Measurements from ENCODE around the gene RNF182.
"Not testable (repeated sequence)": the region's sequence is repeated elsewhere in the genome, so short reads cannot be mapped to it uniquely, and the experiment has no call there.

RNF182 gene

GRCh38 chr6:13924949-13925881 lies at the start of gene RNF182:
Gene RNF182 (plus strand): TSS chr6:13924952. CDS start chr6:13977120, 52,168 bp downstream.
- no peak for DNase-seq

GRCh38 chr6:13877051-13877450 lies 47.7 kb upstream of the RNF182 start:
- DNase-seq: peak in 2 of 58 donors; percentile 10 to 12

GRCh38 chr6:13880061-13880663 lies 44.6 kb upstream of the RNF182 start:
- not testable (repeated sequence) for DNase-seq

- DNase-seq: no peak
Observed at GRCh38 chr6:13881621-13882165, 43.1 kb upstream of the RNF182 start.

- no peak for DNase-seq
Observed at GRCh38 chr6:13883966-13884365, 40.8 kb upstream of the RNF182 start.

GRCh38 chr6:13884397-13884796 lies 40.4 kb upstream of the RNF182 start:
- DNase-seq: no peak

- no peak for DNase-seq
Observed at GRCh38 chr6:13885601-13886000, 39.2 kb upstream of the RNF182 start.

- no peak for DNase-seq
Observed at GRCh38 chr6:13886949-13887348, 37.8 kb upstream of the RNF182 start.

GRCh38 chr6:13892017-13892645 lies 32.6 kb upstream of the RNF182 start:
- no peak for DNase-seq

GRCh38 chr6:13902922-13903321 lies 21.8 kb upstream of the RNF182 start:
- DNase-seq: no peak

- peak in 18 of 58 donors; percentile 1 to 34 (median 12) for DNase-seq
Observed at GRCh38 chr6:13903364-13903763, 21.4 kb upstream of the RNF182 start.

- DNase-seq: no peak
Observed at GRCh38 chr6:13907001-13907350, 17.8 kb upstream of the RNF182 start.

GRCh38 chr6:13907614-13908215 lies 17.0 kb upstream of the RNF182 start:
- DNase-seq: no peak

- peak in 26 of 58 donors; percentile 1 to 70 (median 17) for DNase-seq
Observed at GRCh38 chr6:13908955-13909381, 15.8 kb upstream of the RNF182 start.

GRCh38 chr6:13910443-13910842 lies 14.3 kb upstream of the RNF182 start:
- DNase-seq: no peak

GRCh38 chr6:13911337-13911736 lies 13.4 kb upstream of the RNF182 start:
- DNase-seq: no peak

GRCh38 chr6:13913226-13914001 lies 11.3 kb upstream of the RNF182 start:
- no peak for DNase-seq

- DNase-seq: peak in 11 of 58 donors; percentile 6 to 72 (median 15)
Observed at GRCh38 chr6:13914351-13914750, 10.4 kb upstream of the RNF182 start.

- peak in 36 of 58 donors; percentile 4 to 88 (median 40) for DNase-seq
Observed at GRCh38 chr6:13915561-13916229, 9.1 kb upstream of the RNF182 start.
